ENCODE measurements around the gene DHRS1. TPM values are rescaled to one million over a fixed set of nuclear protein-coding genes. Genes with fewer than 3 reads are reported as not detected.

Gene DHRS1
- total RNA-seq, 2 experiments from 2014 or later, result 31.7 to 35.0 TPM

DNA sequence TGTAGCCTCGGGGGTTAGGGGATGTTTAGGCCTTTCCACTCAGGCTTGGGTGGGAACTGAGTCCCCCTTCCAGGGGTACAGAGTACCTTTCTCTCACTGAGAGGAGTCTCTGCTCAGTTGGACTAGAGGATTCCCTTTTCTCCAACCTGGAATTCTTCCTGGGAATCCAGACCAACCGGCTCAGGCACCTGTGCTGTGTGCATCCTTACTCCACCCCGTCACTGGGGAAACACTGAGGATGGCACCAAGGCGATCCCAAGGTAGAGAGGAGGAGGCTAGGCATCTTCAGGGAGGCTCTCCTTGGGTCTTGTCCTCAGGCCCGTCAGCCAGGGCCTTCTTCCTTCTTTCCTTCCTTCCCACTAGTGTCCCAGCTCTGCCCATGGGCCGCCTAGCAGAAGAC is 35.7 kb downstream of the DHRS1 start:
- no peak for DNase-seq
- ChIA-PET POLR2A (interaction anchor here (0.6 kb wide), 1 partner anchor 122 kb away, joined by 5 read pairs; the partner anchor contains the start of gene EMC9), CTCF (interaction anchor here (0.6 to 3.4 kb wide), 3 partner anchors 10 to 21 kb away, joined by 3 to 9 read pairs (median 6); partner anchors contain the start of gene TINF2)
- Mint-ChIP-seq H3K36me3 (ENCODE audit: low read depth) (peaks cover 13% of the 10 kb centered on the region), H3K4me1 (peaks cover 8% of the 10 kb centered on the region), H3K27me3 (no peaks in the 10 kb centered on the region), H3K4me3 (no peak overlapping the region), H3K27ac (no peak overlapping the region), H3K9me3 (no peaks in the 10 kb centered on the region)

DNA sequence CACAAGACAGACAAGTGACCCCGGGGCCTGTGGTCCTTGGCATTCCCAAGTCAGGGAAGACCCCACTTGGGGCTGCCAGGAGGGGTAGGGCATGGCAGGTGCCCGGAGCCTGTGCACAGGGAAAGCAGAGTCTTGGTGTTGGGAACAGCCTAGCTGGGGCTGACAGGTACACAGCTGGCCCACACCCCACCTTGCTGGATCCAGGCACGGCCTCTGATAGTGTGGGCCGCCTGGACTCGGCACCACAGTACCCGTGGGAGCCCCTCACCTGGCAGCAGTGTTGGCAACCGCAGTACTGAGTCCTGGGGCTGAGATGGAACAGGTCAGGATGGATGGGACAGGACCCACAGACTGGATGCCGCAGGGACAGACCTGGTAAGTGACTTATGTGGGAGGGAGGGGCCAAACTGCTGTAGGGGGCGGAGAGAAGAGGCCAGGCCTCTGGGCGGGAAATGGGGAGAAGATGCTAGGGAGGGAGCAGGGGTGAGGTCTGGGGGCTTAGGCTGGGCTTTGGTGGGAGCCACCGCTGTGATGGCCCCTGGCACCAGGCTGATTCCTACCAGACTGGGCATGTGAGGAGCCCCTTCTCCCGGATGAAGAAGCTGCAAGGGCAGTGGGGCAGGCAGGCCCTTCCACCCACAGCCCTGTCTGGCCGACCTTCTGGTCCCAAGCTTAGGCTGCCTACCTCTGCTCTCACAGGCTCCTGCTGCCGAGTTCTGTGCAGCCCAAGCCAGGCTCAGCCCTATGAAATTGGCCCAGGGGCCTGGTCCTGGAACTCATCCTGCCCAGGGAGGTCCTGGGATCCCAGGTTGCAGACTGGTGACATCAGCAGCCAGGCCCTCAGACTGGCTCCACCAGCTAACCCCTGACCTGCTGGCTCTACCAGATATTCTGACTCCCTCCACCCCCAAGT is 36.5 kb downstream of the DHRS1 start, which contains the start of gene TGM1:
TSS of gene TGM1 (minus strand) at position 357 of the 913 bp plus-strand sequence. CDS start 825 bp downstream, outside the sequence.
- no peak within 1 kb of the TSS for H3K4me3 Mint-ChIP-seq
- no peaks in the 10 kb centered on the region for H3K9me3 Mint-ChIP-seq
- POLR2A ChIA-PET, result interaction anchor here (0.7 kb wide), 1 partner anchor 8 kb away, joined by 3 read pairs; the partner anchor contains the start of gene RABGGTA
- H3K27me3 Mint-ChIP-seq, result no peaks in the 10 kb centered on the region
- no peak for DNase-seq
- H3K27ac Mint-ChIP-seq, result no peak within 1 kb of the TSS
- H3K4me1 Mint-ChIP-seq, result peaks cover 8% of the 10 kb centered on the region
- CTCF ChIA-PET, result interaction anchor here (0.6 to 3.4 kb wide), 6 partner anchors 8 to 44 kb away, joined by 3 to 11 read pairs (median 7); partner anchors contain the start of genes RABGGTA and TINF2
- H3K36me3 Mint-ChIP-seq (ENCODE audit: low read depth), result peaks cover 13% of the 10 kb centered on the region

DNA sequence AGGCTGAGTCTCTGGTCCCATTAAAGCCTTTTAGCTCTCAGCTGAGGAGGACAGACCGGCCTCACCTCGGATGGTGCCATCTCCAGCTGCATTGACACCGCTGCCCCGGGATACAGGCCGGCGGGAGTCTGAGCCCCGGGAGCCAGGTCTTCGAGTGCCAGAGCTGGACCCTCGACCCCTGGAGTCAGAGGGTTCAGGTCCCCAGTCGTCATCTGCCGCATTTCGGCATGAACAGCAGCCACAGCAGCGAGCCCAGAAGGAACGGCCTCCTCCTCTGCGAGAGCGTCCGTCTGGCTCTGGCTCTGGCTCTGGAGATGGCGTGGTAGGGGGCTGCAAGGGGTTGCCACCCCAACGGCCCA is 37.6 kb downstream of the DHRS1 start:
- CTCF ChIA-PET, result interaction anchor here (0.7 to 2.0 kb wide), 5 partner anchors 10 to 45 kb away, joined by 3 to 11 read pairs (median 5); partner anchors contain the start of genes RABGGTA and TINF2
- Mint-ChIP-seq H3K27me3 (no peaks in the 10 kb centered on the region), H3K9me3 (no peaks in the 10 kb centered on the region), H3K4me1 (peaks cover 5% of the 10 kb centered on the region), H3K36me3 (ENCODE audit: low read depth) (peaks cover 8% of the 10 kb centered on the region), H3K4me3 (no peak overlapping the region), H3K27ac (no peak overlapping the region)
- no peak for DNase-seq
- POLR2A ChIA-PET, result no interaction called here

DNA sequence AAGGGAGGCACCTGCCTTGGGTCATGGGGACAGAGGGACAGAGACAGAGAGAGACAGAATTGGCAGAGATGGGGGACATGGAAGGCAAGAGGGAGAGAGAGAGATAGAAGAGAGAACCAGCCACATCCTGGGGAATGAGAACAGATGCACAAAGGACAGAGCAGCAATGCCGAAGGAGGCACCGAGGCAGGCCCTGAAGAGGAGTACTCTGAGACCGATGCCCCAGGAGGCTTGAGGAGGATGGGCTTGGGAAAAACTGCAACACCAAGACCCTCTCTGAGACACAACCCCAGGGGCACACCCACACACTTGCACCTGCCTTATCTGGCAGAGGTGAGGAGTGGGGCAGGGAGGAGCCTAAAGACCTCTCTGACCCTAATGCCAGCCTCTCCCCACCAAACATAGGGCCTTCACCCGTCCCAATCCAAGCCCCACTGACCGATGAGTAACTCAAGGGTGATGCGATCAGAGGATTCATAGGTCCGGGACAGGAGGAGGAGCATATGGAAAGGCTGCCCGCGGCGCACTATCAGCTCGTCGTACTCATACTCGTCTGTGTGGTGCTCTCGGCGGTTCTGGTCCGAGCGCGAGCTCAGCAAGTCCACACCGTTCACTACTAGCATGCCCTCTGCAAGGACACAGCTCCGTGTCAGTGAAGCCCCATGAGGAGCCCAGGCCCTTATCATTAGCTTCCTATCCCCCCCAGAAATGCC is 38.2 kb downstream of the DHRS1 start:
- Mint-ChIP-seq H3K27me3 (no peaks in the 10 kb centered on the region), H3K4me3 (no peak overlapping the region), H3K4me1 (no peaks in the 10 kb centered on the region), H3K27ac (no peak overlapping the region), H3K9me3 (no peaks in the 10 kb centered on the region), H3K36me3 (ENCODE audit: low read depth) (peaks cover 3% of the 10 kb centered on the region)
- no peak for DNase-seq
- ChIA-PET CTCF (interaction anchor here (0.7 to 2.0 kb wide), 4 partner anchors 10 to 22 kb away, joined by 3 to 11 read pairs (median 6); partner anchors contain the start of genes RABGGTA and TINF2), POLR2A (no interaction called here)

DNA sequence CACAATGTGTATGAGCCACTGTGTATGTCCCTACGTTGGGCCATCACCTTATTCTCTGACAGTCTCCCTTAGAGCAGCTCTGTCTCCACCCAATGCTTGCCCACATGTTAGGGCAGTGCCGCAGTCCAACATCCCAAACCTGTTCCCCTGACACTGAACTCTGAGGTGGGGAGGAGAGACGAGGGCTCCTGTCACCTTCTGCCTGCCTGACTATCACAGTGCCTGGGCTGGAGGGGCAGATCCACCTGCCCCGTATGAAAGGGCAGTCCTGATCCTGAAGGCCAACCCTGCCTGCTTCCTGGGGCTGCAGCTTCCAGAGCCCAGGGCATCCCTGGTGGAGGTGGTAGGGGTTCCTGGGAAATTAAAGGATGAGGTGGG is 38.8 kb downstream of the DHRS1 start:
- H3K4me3 Mint-ChIP-seq, result no peak overlapping the region
- CTCF ChIA-PET, result no interaction called here
- DNase-seq, result no peak
- no peak overlapping the region for H3K27ac Mint-ChIP-seq
- POLR2A ChIA-PET, result no interaction called here
- no peaks in the 10 kb centered on the region for H3K9me3 Mint-ChIP-seq
- H3K36me3 Mint-ChIP-seq (ENCODE audit: low read depth), result no peaks in the 10 kb centered on the region
- no peaks in the 10 kb centered on the region for H3K27me3 Mint-ChIP-seq
- no peaks in the 10 kb centered on the region for H3K4me1 Mint-ChIP-seq

DNA sequence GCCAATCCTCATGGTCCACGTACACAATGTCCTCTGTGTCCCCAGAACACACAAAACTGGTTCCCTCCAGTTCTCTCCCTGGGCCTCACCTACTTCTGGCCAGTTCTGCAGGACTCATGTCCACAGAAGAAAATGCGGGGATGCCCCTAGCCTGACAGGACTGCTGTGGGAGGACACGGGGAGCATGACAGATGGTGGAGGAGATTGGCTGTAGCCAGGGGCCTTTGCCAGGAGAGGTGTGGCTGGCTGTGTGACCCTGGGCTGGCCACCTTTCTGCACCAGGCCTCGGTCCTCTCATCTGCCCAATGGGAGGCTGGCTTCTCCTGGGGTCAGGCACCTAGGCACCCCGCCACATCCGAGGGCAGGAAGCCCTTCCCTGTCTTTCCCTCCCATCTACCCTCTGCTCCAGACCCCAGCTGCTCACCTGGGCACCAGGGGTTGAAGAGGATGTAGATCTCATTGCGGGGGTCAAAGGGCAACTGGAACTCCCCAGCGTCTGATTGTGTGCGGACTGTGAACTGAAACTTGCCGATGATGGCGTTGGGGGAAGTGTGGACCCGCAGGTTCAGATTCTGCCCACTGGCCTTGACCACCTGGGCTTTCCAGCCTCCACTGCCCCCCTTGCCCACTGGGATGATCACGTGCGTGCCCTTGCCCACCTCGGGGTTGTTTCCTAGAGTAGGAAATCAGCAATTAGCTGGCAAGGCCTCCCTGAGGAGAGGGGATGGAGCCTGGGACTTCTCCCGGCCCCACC is 39.4 kb downstream of the DHRS1 start:
- ChIA-PET CTCF (interaction anchor here (1.1 kb wide), 1 partner anchor 12 kb away, joined by 3 read pairs; no protein-coding TSS in a partner anchor), POLR2A (no interaction called here)
- H3K9me3 Mint-ChIP-seq, result no peaks in the 10 kb centered on the region
- DNase-seq, result no peak
- no peaks in the 10 kb centered on the region for H3K36me3 Mint-ChIP-seq (ENCODE audit: low read depth)
- no peak overlapping the region for H3K4me3 Mint-ChIP-seq
- H3K27ac Mint-ChIP-seq, result no peak overlapping the region
- H3K27me3 Mint-ChIP-seq, result no peaks in the 10 kb centered on the region
- no peaks in the 10 kb centered on the region for H3K4me1 Mint-ChIP-seq

DNA sequence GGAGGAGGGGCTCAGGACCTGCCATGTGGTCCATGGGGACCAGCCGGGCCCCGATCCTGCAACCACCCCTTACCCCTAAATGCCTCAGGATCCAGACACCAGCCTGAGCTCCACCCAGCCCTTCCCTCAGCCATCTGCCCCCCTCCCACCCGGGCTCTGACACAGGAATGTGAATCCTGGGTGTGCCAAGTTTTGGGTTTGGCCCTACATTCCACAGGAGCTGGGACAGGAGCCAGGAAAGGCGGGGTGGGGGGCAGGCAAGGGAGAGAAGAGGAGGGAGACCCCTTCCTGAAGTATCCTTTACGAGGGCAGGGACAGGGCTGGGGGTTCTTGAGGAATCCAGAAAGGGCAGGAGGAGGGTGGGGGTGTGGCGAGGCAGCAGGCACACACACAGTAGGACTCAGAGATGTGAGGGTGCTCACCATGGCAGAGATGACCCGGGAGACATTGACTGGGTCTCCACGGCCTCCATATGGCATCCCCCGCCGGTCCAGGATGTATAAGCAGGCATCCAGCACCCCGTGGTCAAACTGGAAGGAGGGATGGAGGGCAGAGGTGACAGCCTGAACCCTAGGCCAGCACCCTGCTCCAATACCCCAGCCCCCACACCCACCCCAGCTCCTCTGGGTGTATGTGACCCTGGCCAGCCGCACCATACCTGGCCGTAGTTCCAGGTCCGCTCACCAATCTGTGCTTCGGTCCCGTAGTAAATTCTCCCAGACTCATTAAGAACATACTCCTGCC is 40.1 kb downstream of the DHRS1 start:
- ChIA-PET CTCF (interaction anchor here (0.7 to 2.1 kb wide), 4 partner anchors 10 to 429 kb away, joined by 3 to 11 read pairs (median 4); partner anchors contain the start of gene RABGGTA), POLR2A (no interaction called here)
- no peak overlapping the region for H3K4me3 Mint-ChIP-seq
- H3K27ac Mint-ChIP-seq, result no peak overlapping the region
- H3K9me3 Mint-ChIP-seq, result no peaks in the 10 kb centered on the region
- DNase-seq, result no peak
- H3K36me3 Mint-ChIP-seq (ENCODE audit: low read depth), result no peaks in the 10 kb centered on the region
- no peaks in the 10 kb centered on the region for H3K27me3 Mint-ChIP-seq
- no peaks in the 10 kb centered on the region for H3K4me1 Mint-ChIP-seq

DNA sequence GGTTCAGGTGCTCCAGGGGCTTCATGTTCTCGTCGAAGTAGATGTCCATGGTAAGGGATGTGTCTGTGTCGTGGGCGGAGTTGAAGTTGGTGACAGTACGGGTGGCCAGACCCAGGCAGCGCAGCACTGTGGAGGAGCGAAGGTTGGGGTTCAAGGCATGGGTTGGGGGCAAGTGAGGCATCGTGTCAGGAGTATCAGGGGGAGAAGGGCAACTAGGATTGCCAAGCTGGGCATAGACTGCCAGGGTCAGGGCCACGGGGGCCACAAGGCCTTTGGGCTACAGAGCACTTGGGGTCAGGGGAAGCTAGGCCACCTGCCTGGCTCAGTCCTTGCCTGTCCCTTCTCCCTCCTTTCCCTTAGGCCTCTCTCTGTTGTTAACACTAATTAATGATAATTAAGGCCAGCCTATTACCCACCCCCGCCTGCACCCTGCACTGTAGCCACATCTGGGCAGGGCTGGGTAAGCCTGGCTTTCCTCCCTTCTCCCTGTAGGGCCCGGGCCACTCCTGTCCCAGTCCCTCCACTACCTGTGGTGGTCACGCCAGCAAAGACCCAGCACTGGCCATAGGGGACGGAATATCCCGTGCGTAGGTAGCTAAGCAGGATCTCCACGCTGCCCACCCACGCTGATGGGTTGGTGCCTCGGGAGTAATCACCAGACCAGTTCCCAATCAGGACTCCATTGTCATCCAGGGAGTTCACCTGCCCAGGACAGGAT is 40.9 kb downstream of the DHRS1 start:
- Mint-ChIP-seq H3K4me3 (no peak overlapping the region), H3K4me1 (no peaks in the 10 kb centered on the region), H3K9me3 (no peaks in the 10 kb centered on the region), H3K27me3 (no peaks in the 10 kb centered on the region), H3K27ac (no peak overlapping the region), H3K36me3 (ENCODE audit: low read depth) (peaks cover 5% of the 10 kb centered on the region)
- CTCF ChIA-PET, result interaction anchor here (0.7 to 2.1 kb wide), 5 partner anchors 9 to 430 kb away, joined by 3 to 11 read pairs (median 4); partner anchors contain the start of genes CIDEB, DHRS1, NOP9 and RABGGTA
- no peak for DNase-seq
- POLR2A ChIA-PET, result no interaction called here

DNA sequence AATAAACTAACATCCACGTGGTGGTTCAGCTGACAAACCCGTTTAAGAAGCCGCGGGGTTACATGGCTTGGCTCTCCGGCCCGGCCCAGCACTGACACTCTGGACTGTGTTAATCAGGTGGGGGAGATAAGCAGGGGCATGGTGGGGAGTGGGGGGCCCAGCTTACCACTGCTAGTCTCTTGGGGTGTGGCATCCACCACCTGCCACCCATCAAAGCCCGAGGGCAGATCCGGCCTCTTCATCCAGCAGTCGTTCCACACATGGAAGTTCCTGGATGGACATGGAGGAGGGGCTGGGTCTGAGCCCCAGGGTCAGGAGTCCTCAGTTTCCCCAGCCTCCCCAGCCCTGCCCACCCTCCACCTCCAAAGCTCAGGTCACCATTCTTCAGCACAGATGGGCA is 41.5 kb downstream of the DHRS1 start:
- CTCF ChIA-PET, result interaction anchor here (1.3 to 2.1 kb wide), 4 partner anchors 9 to 50 kb away, joined by 3 to 11 read pairs (median 5); partner anchors contain the start of genes CIDEB, DHRS1, NOP9 and RABGGTA
- H3K9me3 Mint-ChIP-seq, result no peaks in the 10 kb centered on the region
- no peak for DNase-seq
- POLR2A ChIA-PET, result no interaction called here
- no peak overlapping the region for H3K27ac Mint-ChIP-seq
- no peaks in the 10 kb centered on the region for H3K4me1 Mint-ChIP-seq
- no peaks in the 10 kb centered on the region for H3K27me3 Mint-ChIP-seq
- H3K36me3 Mint-ChIP-seq (ENCODE audit: low read depth), result peaks cover 6% of the 10 kb centered on the region
- no peak overlapping the region for H3K4me3 Mint-ChIP-seq

DNA sequence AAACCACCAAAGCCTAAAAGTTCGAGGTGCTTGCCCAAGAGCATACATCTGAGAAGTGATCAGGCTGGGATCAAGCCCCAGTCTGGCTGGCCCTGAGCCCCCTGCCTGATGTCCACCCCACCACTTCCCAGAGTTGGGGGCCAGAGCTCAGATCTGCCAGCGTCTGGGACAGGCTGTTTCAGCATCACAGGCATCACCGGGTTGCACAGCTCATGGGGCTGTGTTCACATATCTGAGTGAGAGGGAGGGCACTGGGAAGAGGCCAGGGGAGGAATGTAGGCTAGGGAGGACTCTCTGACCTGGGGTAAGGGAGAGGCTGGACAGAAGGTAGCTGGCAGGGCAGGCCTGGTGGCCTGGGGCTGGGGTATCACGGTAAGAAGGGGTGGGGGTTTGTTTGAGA is 42.6 kb downstream of the DHRS1 start:
- Mint-ChIP-seq H3K27me3 (no peaks in the 10 kb centered on the region), H3K36me3 (ENCODE audit: low read depth) (peaks cover 6% of the 10 kb centered on the region)
- POLR2A ChIA-PET, result no interaction called here

More for the DNA sequence above, 42.6 kb downstream of the DHRS1 start:
- no peak for DNase-seq
- Mint-ChIP-seq H3K27ac (no peak overlapping the region), H3K4me3 (no peak overlapping the region), H3K4me1 (no peaks in the 10 kb centered on the region), H3K9me3 (no peaks in the 10 kb centered on the region)
- CTCF ChIA-PET, result interaction anchor here (0.6 to 2.1 kb wide), 7 partner anchors 8 to 109 kb away, joined by 3 to 11 read pairs (median 5); partner anchors contain the start of genes CIDEB and RABGGTA

All from activated CD4-positive, alpha-beta T cell treated with anti-CD3 and anti-CD28 coated beads, Interleukin-2, amount 10 ng/mL, durations not matched to agents 7 days and 5 days (primary cell).